ENCODE measurements around the gene HYCC2. TPM values are rescaled to one million over a fixed set of nuclear protein-coding genes. Genes with fewer than 3 reads are reported as not detected.
"Not testable (repeated sequence)": the region's sequence is repeated elsewhere in the genome, so short reads cannot be mapped to it uniquely, and the experiment has no call there.

The HYCC2 gene
- total RNA-seq, 1 experiment from 2014 or later = 21.8 TPM

DNA sequence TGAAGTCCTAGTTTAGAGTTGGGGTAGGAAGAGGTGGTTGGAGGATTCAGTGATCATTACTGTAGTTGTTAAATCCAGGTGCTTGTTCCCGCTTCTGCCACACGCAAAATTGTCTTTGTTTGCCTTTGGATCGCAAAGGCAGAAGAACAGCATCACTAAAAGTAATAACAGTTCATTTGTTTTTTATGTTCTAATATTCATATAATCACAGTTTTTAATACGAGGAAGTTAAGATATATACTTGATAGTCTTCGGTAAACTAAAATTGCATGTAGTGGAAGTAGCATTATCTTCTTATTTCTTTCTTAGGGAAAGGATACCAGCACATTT lies 695 bp upstream of the HYCC2 start:
- Mint-ChIP-seq H3K4me3 (ENCODE audit: unreplicated experiment) (peak overlapping the region; percentile 87), H3K9me3 (ENCODE audit: unreplicated experiment) (no peaks in the 10 kb centered on the region), H3K27ac (ENCODE audit: unreplicated experiment) (peak overlapping the region; percentile 89), H3K4me1 (ENCODE audit: low read depth, unreplicated experiment) (peaks cover 11% of the 10 kb centered on the region), H3K36me3 (ENCODE audit: insufficient read depth, unreplicated experiment) (peaks cover 9% of the 10 kb centered on the region), H3K27me3 (ENCODE audit: insufficient read depth, unreplicated experiment) (no peaks in the 10 kb centered on the region)
- TF ChIP-seq, protein P1, sequence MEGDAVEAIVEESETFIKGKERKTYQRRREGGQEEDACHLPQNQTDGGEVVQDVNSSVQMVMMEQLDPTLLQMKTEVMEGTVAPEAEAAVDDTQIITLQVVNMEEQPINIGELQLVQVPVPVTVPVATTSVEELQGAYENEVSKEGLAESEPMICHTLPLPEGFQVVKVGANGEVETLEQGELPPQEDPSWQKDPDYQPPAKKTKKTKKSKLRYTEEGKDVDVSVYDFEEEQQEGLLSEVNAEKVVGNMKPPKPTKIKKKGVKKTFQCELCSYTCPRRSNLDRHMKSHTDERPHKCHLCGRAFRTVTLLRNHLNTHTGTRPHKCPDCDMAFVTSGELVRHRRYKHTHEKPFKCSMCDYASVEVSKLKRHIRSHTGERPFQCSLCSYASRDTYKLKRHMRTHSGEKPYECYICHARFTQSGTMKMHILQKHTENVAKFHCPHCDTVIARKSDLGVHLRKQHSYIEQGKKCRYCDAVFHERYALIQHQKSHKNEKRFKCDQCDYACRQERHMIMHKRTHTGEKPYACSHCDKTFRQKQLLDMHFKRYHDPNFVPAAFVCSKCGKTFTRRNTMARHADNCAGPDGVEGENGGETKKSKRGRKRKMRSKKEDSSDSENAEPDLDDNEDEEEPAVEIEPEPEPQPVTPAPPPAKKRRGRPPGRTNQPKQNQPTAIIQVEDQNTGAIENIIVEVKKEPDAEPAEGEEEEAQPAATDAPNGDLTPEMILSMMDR (IDR thresholded peaks at IDR 0.05; ENCODE audit: insufficient read depth in 1 of 2, low read depth in 1 of 2, low read length in 1 of 2, severe bottlenecking in 1 of 2, unreplicated experiment in 1 of 2) = no peak
- H3K4me3 ChIP-seq (ENCODE audit: low read depth, low read length) = peak overlapping the region; percentile 71
- ChIA-PET CTCF (interaction anchor here (0.8 to 1.2 kb wide), 2 partner anchors 72 to 108 kb away, joined by 4 read pairs; partner anchors contain the start of gene ORC2), POLR2A (no interaction called here)
- DNase-seq = no peak
- intact Hi-C loops (cut with micrococcal nuclease; ENCODE audit: unreplicated experiment) = no loop called here
- H3K4me1 ChIP-seq = peaks cover 24% of the 10 kb centered on the region
- H3K27me3 ChIP-seq (replicated peaks; ENCODE audit: control insufficient read depth, insufficient read depth, low read length) = no peaks in the 10 kb centered on the region
- no peaks in the 10 kb centered on the region; the same call in 1 of the 2 replicates for H3K36me3 ChIP-seq (ENCODE audit: control insufficient read depth, insufficient read depth, low read length)
- TSS peak; percentile 89 for BruUV-seq (replicated peaks)
- no peaks in the 10 kb centered on the region for H3K9me3 ChIP-seq

DNA sequence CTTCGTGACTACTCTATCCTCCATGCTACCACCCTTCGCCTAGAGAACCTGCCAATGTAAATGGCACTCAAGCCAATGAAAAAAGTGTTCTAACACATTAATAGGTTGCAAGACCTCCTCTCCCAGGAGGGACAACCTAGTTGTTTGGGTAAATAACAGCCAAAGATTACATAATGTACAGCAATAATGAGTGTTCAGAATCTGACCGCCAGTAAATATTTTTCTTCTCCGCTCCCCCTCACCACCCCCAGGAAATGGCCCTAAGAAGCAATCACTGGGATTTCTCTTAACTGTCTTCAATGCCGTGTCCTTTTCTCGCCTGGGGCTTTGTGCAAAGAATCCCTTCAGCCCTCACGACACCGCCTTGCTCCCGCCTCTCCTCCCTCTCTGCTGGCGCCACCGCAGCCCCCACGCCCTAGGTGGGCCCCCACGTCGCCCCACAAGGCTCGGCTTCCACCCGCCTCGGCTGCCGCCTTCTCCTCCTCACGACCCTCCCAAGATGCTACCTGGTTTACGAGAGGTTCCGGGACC lies 458 bp downstream of the HYCC2 start:
- ChIA-PET CTCF (interaction anchor here (0.7 to 1.7 kb wide), 5 partner anchors 49 to 165 kb away, joined by 3 to 8 read pairs (median 5); partner anchors contain the start of gene ORC2), POLR2A (no interaction called here)
- TSS peak; percentile 38 for BruUV-seq (replicated peaks)
- H3K27me3 ChIP-seq (replicated peaks; ENCODE audit: control insufficient read depth, insufficient read depth, low read length) = no peaks in the 10 kb centered on the region
- H3K4me3 Mint-ChIP-seq (ENCODE audit: unreplicated experiment) = peak overlapping the region; percentile 87
- no peaks in the 10 kb centered on the region; the same call in 1 of the 2 replicates for H3K36me3 ChIP-seq (ENCODE audit: control insufficient read depth, insufficient read depth, low read length)
- no peaks in the 10 kb centered on the region for H3K27me3 Mint-ChIP-seq (ENCODE audit: insufficient read depth, unreplicated experiment)
- intact Hi-C loops (cut with micrococcal nuclease; ENCODE audit: unreplicated experiment) = loop anchor here (1.0 to 2.0 kb wide), 6 partner anchors 45 to 182 kb away; partner anchors contain the start of genes CFLAR, NIF3L1 and PPIL3
- TF ChIP-seq, protein P1 (IDR thresholded peaks at IDR 0.05; ENCODE audit: insufficient read depth in 1 of 2, low read depth in 1 of 2, low read length in 1 of 2, severe bottlenecking in 1 of 2, unreplicated experiment in 1 of 2) = no peak
- H3K9me3 Mint-ChIP-seq (ENCODE audit: unreplicated experiment) = no peaks in the 10 kb centered on the region
- no peaks in the 10 kb centered on the region for H3K9me3 ChIP-seq
- peak overlapping the region; percentile 89 for H3K27ac Mint-ChIP-seq (ENCODE audit: unreplicated experiment)
- H3K4me1 ChIP-seq = peaks cover 24% of the 10 kb centered on the region
- peak overlapping the region; percentile 71 for H3K4me3 ChIP-seq (ENCODE audit: low read depth, low read length)
- peaks cover 9% of the 10 kb centered on the region for H3K36me3 Mint-ChIP-seq (ENCODE audit: insufficient read depth, unreplicated experiment)
- DNase-seq = peak in 1 of 2 experiments; percentile 41
- peaks cover 11% of the 10 kb centered on the region for H3K4me1 Mint-ChIP-seq (ENCODE audit: low read depth, unreplicated experiment)

DNA sequence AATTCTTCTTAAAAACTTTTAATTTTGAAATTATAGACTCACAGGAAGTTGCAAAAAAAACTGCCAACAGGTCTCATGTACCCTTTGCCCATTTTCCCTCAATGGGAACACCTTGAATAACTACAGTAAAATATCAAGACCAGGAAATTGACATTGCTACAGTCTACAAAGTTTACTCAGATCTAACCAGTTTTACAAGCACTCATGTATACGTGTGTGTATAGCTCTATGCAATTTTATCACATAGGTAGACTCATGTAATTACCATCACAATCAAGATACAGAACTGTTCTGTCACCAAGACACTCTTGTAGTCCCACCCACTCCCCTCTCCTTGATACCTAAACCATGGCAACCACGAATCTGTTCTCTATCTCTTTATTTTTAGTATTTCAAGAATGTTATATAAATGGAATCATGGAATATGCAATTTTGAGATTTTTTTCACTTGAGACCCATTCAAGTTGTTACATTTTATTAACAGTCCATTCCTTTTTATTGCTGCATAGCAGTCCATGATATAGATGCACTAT lies 6.6 kb downstream of the HYCC2 start:
- Histone ChIP-seq H3K4me3 (ENCODE audit: low read depth, low read length) (no peak overlapping the region), H3K27me3 (replicated peaks; ENCODE audit: control insufficient read depth, insufficient read depth, low read length) (no peaks in the 10 kb centered on the region), H3K4me1 (peaks cover 14% of the 10 kb centered on the region; the same call in 1 of the 2 replicates), H3K9me3 (no peaks in the 10 kb centered on the region), H3K36me3 (ENCODE audit: control insufficient read depth, insufficient read depth, low read length) (no peaks in the 10 kb centered on the region)
- no peak for DNase-seq
- Mint-ChIP-seq H3K27ac (ENCODE audit: unreplicated experiment) (no peak overlapping the region), H3K4me3 (ENCODE audit: unreplicated experiment) (no peak overlapping the region), H3K36me3 (ENCODE audit: insufficient read depth, unreplicated experiment) (peaks cover 9% of the 10 kb centered on the region), H3K27me3 (ENCODE audit: insufficient read depth, unreplicated experiment) (no peaks in the 10 kb centered on the region), H3K4me1 (ENCODE audit: low read depth, unreplicated experiment) (peaks cover 6% of the 10 kb centered on the region), H3K9me3 (ENCODE audit: unreplicated experiment) (no peaks in the 10 kb centered on the region)
- CTCF ChIA-PET = no interaction called here
- POLR2A ChIA-PET = no interaction called here
- BruUV-seq (replicated peaks) = no TSS peak
- intact Hi-C loops (cut with micrococcal nuclease; ENCODE audit: unreplicated experiment) = no loop called here
- TF ChIP-seq, protein P1 (IDR thresholded peaks at IDR 0.05; ENCODE audit: insufficient read depth in 1 of 2, low read depth in 1 of 2, low read length in 1 of 2, severe bottlenecking in 1 of 2, unreplicated experiment in 1 of 2) = no peak

DNA sequence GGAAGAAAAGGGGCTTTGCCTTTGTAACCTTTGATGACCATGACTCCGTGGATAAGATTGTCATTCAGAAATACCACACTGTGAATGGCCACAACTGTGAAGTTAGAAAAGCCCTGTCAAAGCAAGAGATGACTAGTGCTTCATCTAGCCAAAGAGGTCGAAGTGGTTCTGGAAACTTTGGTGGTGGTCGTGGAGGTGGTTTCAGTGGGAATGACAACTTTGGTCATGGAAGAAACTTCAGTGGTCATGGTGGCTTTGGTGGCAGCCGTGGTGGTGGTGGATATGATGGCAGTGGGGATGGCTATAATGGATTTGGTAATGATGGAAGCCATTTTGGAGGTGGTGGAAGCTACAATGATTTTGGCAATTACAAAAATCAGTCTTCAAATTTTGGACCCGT lies 8.0 kb downstream of the HYCC2 start:
- H3K4me3 Mint-ChIP-seq (ENCODE audit: unreplicated experiment); H3K9me3 ChIP-seq; H3K4me3 ChIP-seq (ENCODE audit: low read depth, low read length); H3K27ac Mint-ChIP-seq (ENCODE audit: unreplicated experiment); POLR2A ChIA-PET; BruUV-seq (replicated peaks); CTCF ChIA-PET; H3K27me3 Mint-ChIP-seq (ENCODE audit: insufficient read depth, unreplicated experiment); DNase-seq; H3K9me3 Mint-ChIP-seq (ENCODE audit: unreplicated experiment); H3K27me3 ChIP-seq (replicated peaks; ENCODE audit: control insufficient read depth, insufficient read depth, low read length); intact Hi-C loops (cut with micrococcal nuclease; ENCODE audit: unreplicated experiment); H3K36me3 ChIP-seq (ENCODE audit: control insufficient read depth, insufficient read depth, low read length): not testable (repeated sequence)
- Mint-ChIP-seq H3K36me3 (ENCODE audit: insufficient read depth, unreplicated experiment) (peaks cover 14% of the 10 kb centered on the region), H3K4me1 (ENCODE audit: low read depth, unreplicated experiment) (peaks cover 10% of the 10 kb centered on the region)
- H3K4me1 ChIP-seq = peaks cover 13% of the 10 kb centered on the region

Data from Caco-2 (cell line).